ENCODE measurements around the gene PCDHGA4.
"Not testable (repeated sequence)": the region's sequence is repeated elsewhere in the genome, so short reads cannot be mapped to it uniquely, and the experiment has no call there.

The PCDHGA4 gene

GRCh38 chr5:141349917-141350619, 4.8 kb upstream of the PCDHGA4 start, which contains the start of gene PCDHGB1:
PCDHGB1 (plus strand) TSS chr5:141350099; CDS start chr5:141350261, 162 bp downstream.
- DNase-seq, result peak; percentile 64 to 72

- no peak for DNase-seq
These were observed 3.2 kb upstream of the PCDHGA4 start for GRCh38 chr5:141351591-141351990.

GRCh38 chr5:141355641-141356040, 820 bp downstream of the PCDHGA4 start:
- DNase-seq, result no peak

- DNase-seq, result no peak
These were observed 1.3 kb downstream of the PCDHGA4 start for GRCh38 chr5:141356133-141356532.

- no peak for DNase-seq
These were observed 2.1 kb downstream of the PCDHGA4 start for GRCh38 chr5:141356950-141357349.

- no peak for DNase-seq
These were observed 5.1 kb downstream of the PCDHGA4 start, which contains the start of gene PCDHGB2 for GRCh38 chr5:141359790-141360426. PCDHGB2 (plus strand) TSS chr5:141359994; CDS start chr5:141360136, 142 bp downstream.

- DNase-seq, result no peak
These were observed 5.9 kb downstream of the PCDHGA4 start for GRCh38 chr5:141360685-141361084.

GRCh38 chr5:141362719-141363118, 7.9 kb downstream of the PCDHGA4 start:
- no peak for DNase-seq

GRCh38 chr5:141363952-141364660, 9.3 kb downstream of the PCDHGA4 start, which contains the start of gene PCDHGA5:
PCDHGA5 (plus strand) TSS chr5:141364162; CDS start chr5:141364331, 169 bp downstream.
- no peak for DNase-seq

GRCh38 chr5:141366016-141366896, 11.4 kb downstream of the PCDHGA4 start:
- no peak for DNase-seq

GRCh38 chr5:141369994-141370848, 15.4 kb downstream of the PCDHGA4 start, which contains the start of gene PCDHGB3:
PCDHGB3 (plus strand) TSS chr5:141370242; CDS start chr5:141370395, 153 bp downstream.
- DNase-seq, result no peak

GRCh38 chr5:141371572-141372475, 17.0 kb downstream of the PCDHGA4 start:
- DNase-seq, result no peak

- DNase-seq, result no peak
These were observed 19.0 kb downstream of the PCDHGA4 start, which contains the start of gene PCDHGA6 for GRCh38 chr5:141373673-141374317. PCDHGA6 (plus strand) TSS chr5:141373891; CDS start chr5:141374084, 193 bp downstream.

- DNase-seq, result no peak
These were observed 19.8 kb downstream of the PCDHGA4 start for GRCh38 chr5:141374627-141375026.

GRCh38 chr5:141375444-141376155, 20.8 kb downstream of the PCDHGA4 start:
- not testable (repeated sequence) for DNase-seq

GRCh38 chr5:141382469-141383294, 27.9 kb downstream of the PCDHGA4 start, which contains the start of gene PCDHGA7:
PCDHGA7 (plus strand) TSS chr5:141382742; CDS start chr5:141382900, 158 bp downstream.
- no peak for DNase-seq

- no peak for DNase-seq
These were observed 28.5 kb downstream of the PCDHGA4 start for GRCh38 chr5:141383345-141383744.
